ENCODE data around the gene CACNA1I.

- no peak for TF ChIP-seq CTCF (IDR thresholded peaks at IDR 0.05; ENCODE audit: extremely low read depth in 1 of 2, insufficient read depth in 1 of 2, low read depth in 1 of 2, low read length in 2 of 2)
- no peak for TF ChIP-seq POLR2AphosphoS5 (IDR thresholded peaks at IDR 0.05; ENCODE audit: insufficient read depth, low read depth, low read length)
- TF ChIP-seq JUN (IDR thresholded peaks at IDR 0.05; ENCODE audit: borderline replicate concordance, insufficient read depth, insufficient read length, low read depth), result no peak
- TF ChIP-seq EZH2 (IDR thresholded peaks at IDR 0.05; ENCODE audit: borderline replicate concordance, low read depth, low read length, severe bottlenecking), result no peak
- no peak for TF ChIP-seq POLR2A (IDR thresholded peaks at IDR 0.05; ENCODE audit: low read depth, low read length)
- TF ChIP-seq, protein P1, sequence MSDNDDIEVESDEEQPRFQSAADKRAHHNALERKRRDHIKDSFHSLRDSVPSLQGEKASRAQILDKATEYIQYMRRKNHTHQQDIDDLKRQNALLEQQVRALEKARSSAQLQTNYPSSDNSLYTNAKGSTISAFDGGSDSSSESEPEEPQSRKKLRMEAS (IDR thresholded peaks at IDR 0.05; ENCODE audit: insufficient read depth, insufficient read length), result no peak
- TF ChIP-seq GATA2 (IDR thresholded peaks at IDR 0.05; ENCODE audit: insufficient read depth, insufficient read length, low read depth, low read length), result no peak
Measured at GRCh38 chr22:39697790-39698430, 127.4 kb downstream of the CACNA1I start.
